ENCODE data around the gene KIT. TPM values are rescaled to one million over a fixed set of nuclear protein-coding genes. Genes with fewer than 3 reads are reported as not detected.

Gene KIT
- total and polyA plus RNA-seq, 2 experiments from 2014 or later = 2.7 to 4.1 TPM

GRCh38 chr4:54727346-54727745 is 69.6 kb downstream of the KIT start:
- H4K20me1 ChIP-seq (ENCODE audit: insufficient read depth, poor library complexity, severe bottlenecking) = no peaks in the 10 kb centered on the region
- H3K4me2 ChIP-seq = no peak overlapping the region
- no peaks in the 10 kb centered on the region for H3K36me3 ChIP-seq (replicated peaks; ENCODE audit: insufficient read depth, low read depth)
- no peak overlapping the region for H3K4me3 ChIP-seq
- H2AFZ ChIP-seq = no peak overlapping the region
- no peaks in the 10 kb centered on the region for H3K9me2 ChIP-seq (replicated peaks; ENCODE audit: insufficient read depth)
- no peaks in the 10 kb centered on the region for H3K9me3 ChIP-seq (ENCODE audit: low read depth)
- TF ChIP-seq, protein P1, sequence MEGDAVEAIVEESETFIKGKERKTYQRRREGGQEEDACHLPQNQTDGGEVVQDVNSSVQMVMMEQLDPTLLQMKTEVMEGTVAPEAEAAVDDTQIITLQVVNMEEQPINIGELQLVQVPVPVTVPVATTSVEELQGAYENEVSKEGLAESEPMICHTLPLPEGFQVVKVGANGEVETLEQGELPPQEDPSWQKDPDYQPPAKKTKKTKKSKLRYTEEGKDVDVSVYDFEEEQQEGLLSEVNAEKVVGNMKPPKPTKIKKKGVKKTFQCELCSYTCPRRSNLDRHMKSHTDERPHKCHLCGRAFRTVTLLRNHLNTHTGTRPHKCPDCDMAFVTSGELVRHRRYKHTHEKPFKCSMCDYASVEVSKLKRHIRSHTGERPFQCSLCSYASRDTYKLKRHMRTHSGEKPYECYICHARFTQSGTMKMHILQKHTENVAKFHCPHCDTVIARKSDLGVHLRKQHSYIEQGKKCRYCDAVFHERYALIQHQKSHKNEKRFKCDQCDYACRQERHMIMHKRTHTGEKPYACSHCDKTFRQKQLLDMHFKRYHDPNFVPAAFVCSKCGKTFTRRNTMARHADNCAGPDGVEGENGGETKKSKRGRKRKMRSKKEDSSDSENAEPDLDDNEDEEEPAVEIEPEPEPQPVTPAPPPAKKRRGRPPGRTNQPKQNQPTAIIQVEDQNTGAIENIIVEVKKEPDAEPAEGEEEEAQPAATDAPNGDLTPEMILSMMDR (IDR thresholded peaks at IDR 0.05; ENCODE audit: poor library complexity) = no peak
- TF ChIP-seq EZH2phosphoT487 (IDR thresholded peaks at IDR 0.05; ENCODE audit: low read depth, severe bottlenecking, unreplicated experiment) (no peak), EZH2 (IDR thresholded peaks at IDR 0.05; ENCODE audit: borderline replicate concordance) (no peak)
- no peaks in the 10 kb centered on the region for H3K4me1 ChIP-seq (ENCODE audit: insufficient read depth)
- DNase-seq (ENCODE audit: low spot score) = no peak
- H3K79me2 ChIP-seq = no peaks in the 10 kb centered on the region
- H3K27ac ChIP-seq = no peak overlapping the region
- no peaks in the 10 kb centered on the region for H3K27me3 ChIP-seq
- WGBS (ENCODE audit: low lambda C conversion rate, missing lambda C conversion rate) = 96% methylated on average over 2 of the region's 2 CpGs

GRCh38 chr4:54728368-54728767 is 70.6 kb downstream of the KIT start:
- no peak overlapping the region for H3K27ac ChIP-seq
- H3K4me2 ChIP-seq = no peak overlapping the region
- H3K36me3 ChIP-seq (replicated peaks; ENCODE audit: insufficient read depth, low read depth) = no peaks in the 10 kb centered on the region
- no peaks in the 10 kb centered on the region for H3K27me3 ChIP-seq
- H3K4me3 ChIP-seq = no peak overlapping the region
- no peak overlapping the region for H2AFZ ChIP-seq
- no peaks in the 10 kb centered on the region for H3K9me3 ChIP-seq (ENCODE audit: low read depth)
- H3K9me2 ChIP-seq (replicated peaks; ENCODE audit: insufficient read depth) = no peaks in the 10 kb centered on the region
- H4K20me1 ChIP-seq (ENCODE audit: insufficient read depth, poor library complexity, severe bottlenecking) = no peaks in the 10 kb centered on the region
- H3K4me1 ChIP-seq (ENCODE audit: insufficient read depth) = no peaks in the 10 kb centered on the region
- DNase-seq (ENCODE audit: low spot score) = no peak
- 85% methylated on average over 3 of the region's 3 CpGs for WGBS (ENCODE audit: low lambda C conversion rate, missing lambda C conversion rate)
- TF ChIP-seq, protein P1 (IDR thresholded peaks at IDR 0.05; ENCODE audit: poor library complexity) = no peak
- TF ChIP-seq EZH2 (IDR thresholded peaks at IDR 0.05; ENCODE audit: borderline replicate concordance) = no peak
- no peak for TF ChIP-seq EZH2phosphoT487 (IDR thresholded peaks at IDR 0.05; ENCODE audit: low read depth, severe bottlenecking, unreplicated experiment)
- H3K79me2 ChIP-seq = no peaks in the 10 kb centered on the region

DNA sequence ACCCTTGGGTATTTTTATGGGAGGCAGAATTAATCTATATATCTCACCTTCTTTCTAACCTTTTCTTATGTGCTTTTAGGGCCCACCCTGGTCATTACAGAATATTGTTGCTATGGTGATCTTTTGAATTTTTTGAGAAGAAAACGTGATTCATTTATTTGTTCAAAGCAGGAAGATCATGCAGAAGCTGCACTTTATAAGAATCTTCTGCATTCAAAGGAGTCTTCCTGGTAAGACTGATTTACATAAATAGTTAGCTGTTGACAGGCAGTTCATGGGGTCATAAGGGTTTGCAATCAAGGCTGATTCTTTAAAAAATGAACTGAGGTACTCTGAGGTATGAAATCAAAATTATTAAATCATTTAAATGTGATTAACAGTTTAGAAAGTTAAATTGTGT is 71.5 kb downstream of the KIT start:
- WGBS (ENCODE audit: low lambda C conversion rate, missing lambda C conversion rate) = 89% methylated on average over 1 of the region's 1 CpG

More for the DNA sequence above, 71.5 kb downstream of the KIT start:
- Histone ChIP-seq H3K27me3 (no peaks in the 10 kb centered on the region), H3K9me3 (ENCODE audit: low read depth) (no peaks in the 10 kb centered on the region), H3K9me2 (replicated peaks; ENCODE audit: insufficient read depth) (no peaks in the 10 kb centered on the region), H4K20me1 (ENCODE audit: insufficient read depth, poor library complexity, severe bottlenecking) (no peaks in the 10 kb centered on the region), H3K4me2 (no peak overlapping the region), H3K79me2 (no peaks in the 10 kb centered on the region), H3K36me3 (replicated peaks; ENCODE audit: insufficient read depth, low read depth) (no peaks in the 10 kb centered on the region), H3K4me3 (no peak overlapping the region), H3K4me1 (ENCODE audit: insufficient read depth) (no peaks in the 10 kb centered on the region), H2AFZ (no peak overlapping the region), H3K27ac (no peak overlapping the region)
- no peak for DNase-seq (ENCODE audit: low spot score)
- TF ChIP-seq EZH2 (IDR thresholded peaks at IDR 0.05; ENCODE audit: borderline replicate concordance) (no peak), EZH2phosphoT487 (IDR thresholded peaks at IDR 0.05; ENCODE audit: low read depth, severe bottlenecking, unreplicated experiment) (no peak)
- TF ChIP-seq, protein P1 (IDR thresholded peaks at IDR 0.05; ENCODE audit: poor library complexity) = no peak
